ENCODE measurements around the gene C2orf81.

C2orf81 gene

GRCh38 chr2:74418312-74418711, 3.1 kb downstream of the C2orf81 start:
- Histone ChIP-seq H3K79me2 (ENCODE audit: insufficient read depth, low read depth) (no peaks in the 10 kb centered on the region), H2AFZ (ENCODE audit: low read depth) (no peak overlapping the region), H3K9ac (no peak overlapping the region), H3K27me3 (ENCODE audit: insufficient read depth, low read depth) (no peaks in the 10 kb centered on the region), H3K36me3 (ENCODE audit: insufficient read depth) (no peaks in the 10 kb centered on the region), H3K4me2 (no peak overlapping the region), H3K4me3 (IDR thresholded peaks at IDR 0.05; ENCODE audit: insufficient read depth, low read depth, low read length) (no peak overlapping the region), H3K27ac (no peak overlapping the region), H3K4me1 (ENCODE audit: low read depth, poor library complexity, severe bottlenecking) (peaks cover 14% of the 10 kb centered on the region), H4K20me1 (ENCODE audit: insufficient read depth) (no peaks in the 10 kb centered on the region)
- no peak for TF ChIP-seq CTCF (conservative IDR thresholded peaks at IDR 0.05; ENCODE audit: low read depth, low read length)

DNA sequence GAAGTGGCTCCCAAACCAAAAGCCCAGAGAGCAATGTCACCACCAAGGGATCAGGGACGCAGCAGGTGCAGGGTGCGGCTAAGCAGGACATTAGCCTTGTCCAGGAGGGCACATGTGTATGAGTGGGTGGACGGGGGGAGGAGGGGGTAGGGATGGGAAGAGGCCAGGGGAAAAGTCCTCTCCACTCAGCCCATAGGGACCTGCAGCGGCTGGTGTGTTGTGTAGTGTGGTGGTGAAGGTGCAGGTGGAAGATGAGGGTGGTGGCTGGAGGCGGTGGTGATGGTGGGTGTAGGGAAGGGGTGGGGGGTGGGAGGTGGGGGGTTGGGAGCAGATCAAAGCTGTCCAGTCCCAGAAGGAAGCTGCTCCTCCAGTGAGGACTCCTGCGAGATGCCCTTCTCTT, 3.7 kb downstream of the C2orf81 start:
- Histone ChIP-seq H3K4me3 (IDR thresholded peaks at IDR 0.05; ENCODE audit: insufficient read depth, low read depth, low read length) (no peak overlapping the region), H3K27ac (no peak overlapping the region), H4K20me1 (ENCODE audit: insufficient read depth) (no peaks in the 10 kb centered on the region), H2AFZ (ENCODE audit: low read depth) (no peak overlapping the region), H3K9ac (no peak overlapping the region), H3K4me2 (no peak overlapping the region), H3K36me3 (ENCODE audit: insufficient read depth) (no peaks in the 10 kb centered on the region), H3K79me2 (ENCODE audit: insufficient read depth, low read depth) (no peaks in the 10 kb centered on the region), H3K27me3 (ENCODE audit: insufficient read depth, low read depth) (no peaks in the 10 kb centered on the region), H3K4me1 (ENCODE audit: low read depth, poor library complexity, severe bottlenecking) (peaks cover 14% of the 10 kb centered on the region)
- TF ChIP-seq CTCF (conservative IDR thresholded peaks at IDR 0.05; ENCODE audit: low read depth, low read length) = no peak

DNA sequence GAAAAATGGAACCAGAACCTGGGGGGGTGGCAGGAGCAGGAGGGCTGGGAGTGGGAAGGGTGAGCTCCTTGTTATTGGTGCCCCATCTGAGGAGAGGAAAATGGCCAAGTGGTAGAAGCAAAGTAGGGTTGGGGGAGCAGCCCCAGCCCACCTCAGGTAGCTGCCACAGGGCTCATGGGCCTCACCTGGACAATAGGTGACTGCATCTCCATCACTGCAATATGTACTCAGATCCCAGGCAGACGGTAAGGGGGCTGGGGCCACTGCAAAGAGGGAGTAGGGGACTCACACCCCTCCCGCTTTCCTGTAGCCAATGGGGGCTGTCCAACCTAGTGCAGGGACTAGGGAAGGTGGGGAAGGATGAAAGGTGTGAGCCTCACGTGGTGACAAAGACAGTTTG, 4.2 kb downstream of the C2orf81 start:
- Histone ChIP-seq H3K4me3 (IDR thresholded peaks at IDR 0.05; ENCODE audit: insufficient read depth, low read depth, low read length) (no peak overlapping the region), H3K9ac (no peak overlapping the region), H3K36me3 (ENCODE audit: insufficient read depth) (no peaks in the 10 kb centered on the region), H3K4me1 (ENCODE audit: low read depth, poor library complexity, severe bottlenecking) (peaks cover 11% of the 10 kb centered on the region), H3K27me3 (ENCODE audit: insufficient read depth, low read depth) (no peaks in the 10 kb centered on the region), H3K27ac (no peak overlapping the region), H4K20me1 (ENCODE audit: insufficient read depth) (no peaks in the 10 kb centered on the region), H2AFZ (ENCODE audit: low read depth) (no peak overlapping the region), H3K79me2 (ENCODE audit: insufficient read depth, low read depth) (no peaks in the 10 kb centered on the region), H3K4me2 (no peak overlapping the region)
- no peak for TF ChIP-seq CTCF (conservative IDR thresholded peaks at IDR 0.05; ENCODE audit: low read depth, low read length)

- no peak overlapping the region for H3K4me2 ChIP-seq
- no peak overlapping the region for H2AFZ ChIP-seq (ENCODE audit: low read depth)
- no peaks in the 10 kb centered on the region for H3K79me2 ChIP-seq (ENCODE audit: insufficient read depth, low read depth)
- no peak overlapping the region for H3K9ac ChIP-seq
- no peaks in the 10 kb centered on the region for H3K27me3 ChIP-seq (ENCODE audit: insufficient read depth, low read depth)
- H3K27ac ChIP-seq = no peak overlapping the region
- H3K36me3 ChIP-seq (ENCODE audit: insufficient read depth) = no peaks in the 10 kb centered on the region
- TF ChIP-seq CTCF (conservative IDR thresholded peaks at IDR 0.05; ENCODE audit: low read depth, low read length) = peak; percentile 13; the same call in 1 of the 2 replicates
- H3K4me3 ChIP-seq (IDR thresholded peaks at IDR 0.05; ENCODE audit: insufficient read depth, low read depth, low read length) = no peak overlapping the region
- no peaks in the 10 kb centered on the region for H4K20me1 ChIP-seq (ENCODE audit: insufficient read depth)
- peaks cover 8% of the 10 kb centered on the region for H3K4me1 ChIP-seq (ENCODE audit: low read depth, poor library complexity, severe bottlenecking)
Observed at GRCh38 chr2:74416778-74417177, 4.6 kb downstream of the C2orf81 start.
